ENCODE results near the gene CDC42BPB. TPM values are rescaled to one million over a fixed set of nuclear protein-coding genes. Genes with fewer than 3 reads are reported as not detected.

The CDC42BPB gene
- total RNA-seq, 2 experiments from 2014 or later: 6.6 to 7.6 TPM

- DNase-seq (no peak), ATAC-seq (ENCODE audit: poor library complexity) (no peak)
- Histone ChIP-seq H3K36me3 (ENCODE audit: insufficient read depth, low read length) (no peaks in the 10 kb centered on the region), H3K4me1 (ENCODE audit: insufficient read depth, low read length) (peaks cover 3% of the 10 kb centered on the region), H3K9me3 (ENCODE audit: control insufficient read depth in 1 of 2, insufficient read depth in 1 of 2, low read length in 2 of 2) (peaks cover 0 to 10% of the 10 kb centered on the region in 2 experiments), H3K27ac (ENCODE audit: low read depth in 1 of 2, low read length in 2 of 2) (no peak overlapping the region), H3K4me3 (ENCODE audit: low read length) (no peak overlapping the region), H3K27me3 (ENCODE audit: control insufficient read depth in 1 of 2, insufficient read depth in 2 of 2, low read length in 2 of 2) (peaks cover 0 to 5% of the 10 kb centered on the region in 2 experiments)
- ChIA-PET CTCF (no interaction called here), POLR2A (no interaction called here)
- intact Hi-C loops (cut with DNase I, micrococcal nuclease): no loop called here
- peaks cover 15% of the 10 kb centered on the region for H3K27me3 Mint-ChIP-seq
- peaks cover 7% of the 10 kb centered on the region for H3K4me1 Mint-ChIP-seq (ENCODE audit: low read depth)
- no peak overlapping the region for H3K27ac Mint-ChIP-seq
- H3K4me3 Mint-ChIP-seq: no peak overlapping the region
- no peaks in the 10 kb centered on the region for H3K9me3 Mint-ChIP-seq
- TF ChIP-seq CTCF (IDR thresholded peaks at IDR 0.05): no peak
- peaks cover 7% of the 10 kb centered on the region for H3K36me3 Mint-ChIP-seq (ENCODE audit: low read depth)
Observed at GRCh38 chr14:103045371-103045869, 11.9 kb downstream of the CDC42BPB start.

DNA sequence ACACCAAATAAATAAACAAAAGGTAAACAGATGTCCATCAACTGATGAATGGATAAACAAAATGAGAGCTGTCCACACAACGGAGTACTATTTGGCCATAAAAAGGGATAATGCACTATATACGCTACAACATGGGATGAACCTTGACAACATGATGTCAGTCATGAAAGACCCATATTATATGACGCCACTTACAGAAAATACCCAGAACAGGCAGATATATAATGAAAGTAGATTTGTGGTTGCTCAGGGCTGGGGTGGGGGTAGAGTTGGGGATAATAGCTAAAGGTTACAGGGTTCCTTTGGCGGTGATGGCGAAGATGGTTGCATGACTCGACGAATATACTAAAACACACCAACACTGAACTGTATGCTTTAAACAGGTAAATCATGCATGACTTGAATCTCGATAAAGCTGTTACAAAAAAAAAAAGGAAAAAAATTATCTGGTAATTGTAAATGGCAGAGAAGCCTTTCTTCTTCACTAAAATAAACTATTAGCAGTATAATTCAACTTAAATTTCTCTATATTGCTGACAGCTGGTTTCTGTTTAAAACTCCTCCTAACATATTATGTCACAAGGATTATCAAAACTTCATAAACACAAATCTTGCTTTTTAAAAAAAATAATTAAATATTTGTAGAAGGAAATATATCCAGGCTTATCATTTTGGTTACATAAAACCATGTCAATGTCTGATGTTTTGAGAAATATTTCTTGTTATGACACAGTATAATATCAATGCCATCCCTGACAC lies 13.9 kb downstream of the CDC42BPB start:
- Mint-ChIP-seq H3K27me3 (peaks cover 15% of the 10 kb centered on the region), H3K36me3 (ENCODE audit: low read depth) (peaks cover 7% of the 10 kb centered on the region), H3K4me1 (ENCODE audit: low read depth) (peaks cover 7% of the 10 kb centered on the region), H3K9me3 (no peaks in the 10 kb centered on the region), H3K4me3 (no peak overlapping the region), H3K27ac (no peak overlapping the region)
- Histone ChIP-seq H3K4me3 (ENCODE audit: low read length) (no peak overlapping the region), H3K27ac (ENCODE audit: low read depth in 1 of 2, low read length in 2 of 2) (no peak overlapping the region), H3K36me3 (ENCODE audit: insufficient read depth, low read length) (no peaks in the 10 kb centered on the region), H3K4me1 (ENCODE audit: insufficient read depth, low read length) (peaks cover 3% of the 10 kb centered on the region), H3K27me3 (ENCODE audit: control insufficient read depth in 1 of 2, insufficient read depth in 2 of 2, low read length in 2 of 2) (peaks cover 0 to 5% of the 10 kb centered on the region in 2 experiments), H3K9me3 (ENCODE audit: control insufficient read depth in 1 of 2, insufficient read depth in 1 of 2, low read length in 2 of 2) (peaks cover 0 to 15% of the 10 kb centered on the region in 2 experiments)
- intact Hi-C loops (cut with DNase I, micrococcal nuclease): no loop called here
- ChIA-PET POLR2A (no interaction called here), CTCF (no interaction called here)
- ATAC-seq (ENCODE audit: poor library complexity) (no peak), DNase-seq (no peak)
- TF ChIP-seq CTCF (IDR thresholded peaks at IDR 0.05): no peak

- intact Hi-C loops (cut with DNase I, micrococcal nuclease): no loop called here
- Histone ChIP-seq H3K36me3 (ENCODE audit: insufficient read depth, low read length) (no peaks in the 10 kb centered on the region), H3K27me3 (ENCODE audit: control insufficient read depth in 1 of 2, insufficient read depth in 2 of 2, low read length in 2 of 2) (peaks cover 0 to 5% of the 10 kb centered on the region in 2 experiments), H3K4me1 (ENCODE audit: insufficient read depth, low read length) (peaks cover 3% of the 10 kb centered on the region), H3K9me3 (ENCODE audit: control insufficient read depth in 1 of 2, insufficient read depth in 1 of 2, low read length in 2 of 2) (peaks cover 0 to 15% of the 10 kb centered on the region in 2 experiments), H3K27ac (ENCODE audit: low read depth in 1 of 2, low read length in 2 of 2) (no peak overlapping the region), H3K4me3 (ENCODE audit: low read length) (no peak overlapping the region)
- H3K27me3 Mint-ChIP-seq: peaks cover 15% of the 10 kb centered on the region
- DNase-seq (no peak), ATAC-seq (ENCODE audit: poor library complexity) (no peak)
- ChIA-PET CTCF (no interaction called here), POLR2A (no interaction called here)
- no peaks in the 10 kb centered on the region for H3K9me3 Mint-ChIP-seq
- peaks cover 7% of the 10 kb centered on the region for H3K4me1 Mint-ChIP-seq (ENCODE audit: low read depth)
- H3K27ac Mint-ChIP-seq: no peak overlapping the region
- no peak overlapping the region for H3K4me3 Mint-ChIP-seq
- peaks cover 7% of the 10 kb centered on the region for H3K36me3 Mint-ChIP-seq (ENCODE audit: low read depth)
- no peak for TF ChIP-seq CTCF (IDR thresholded peaks at IDR 0.05)
Observed at GRCh38 chr14:103041464-103041863, 15.9 kb downstream of the CDC42BPB start.
